GDM1 (cell line): ENCODE results near the gene SOHLH1.
A peak's percentile ranks its signal among the peaks of the same experiment; 100 is the strongest.

Experiments used
- DNase-seq: peaks from one replicate; lab custom pipeline; 2025; lab: John Stamatoyannopoulos, UW

The SOHLH1 gene

DNA sequence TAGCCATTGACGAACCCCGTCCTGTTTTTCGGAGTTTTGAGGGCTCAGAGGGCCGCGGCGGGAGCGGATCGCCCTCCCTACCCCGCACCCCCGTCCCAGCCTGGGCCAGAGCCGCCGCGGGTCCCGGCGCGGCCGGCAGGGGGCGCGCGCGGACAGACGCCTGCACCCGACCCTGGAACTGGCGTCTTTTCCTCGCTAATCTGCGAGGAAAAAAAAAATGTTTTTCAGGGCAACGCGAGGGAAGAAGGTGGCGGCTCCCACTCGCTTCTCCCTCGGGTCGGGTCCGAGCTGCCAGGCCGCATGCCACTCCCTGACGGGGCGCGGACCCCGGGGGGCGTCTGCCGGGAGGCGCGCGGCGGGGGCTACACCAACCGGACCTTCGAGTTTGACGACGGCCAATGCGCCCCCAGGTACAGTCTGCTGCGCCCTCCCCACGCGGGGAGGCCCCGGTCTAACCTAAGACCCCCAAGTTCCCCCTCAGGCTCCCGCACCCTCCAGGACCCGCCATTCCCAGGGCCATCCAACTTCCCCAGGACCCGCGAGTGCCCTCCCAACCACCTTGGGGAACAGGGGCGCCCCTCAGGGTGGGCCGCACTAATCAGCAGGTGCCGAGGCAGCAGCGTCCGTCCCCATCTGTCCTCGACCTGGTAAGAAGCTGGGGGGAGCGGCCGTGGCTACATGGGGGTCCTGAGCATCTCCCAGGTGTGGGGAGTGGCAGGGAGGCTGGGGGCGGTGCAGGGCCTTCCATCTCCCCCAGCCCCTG is 2.9 kb upstream of the SOHLH1 start, which contains the start of gene KCNT1:
KCNT1 (plus strand) TSS at position 227 of the 763 bp plus-strand sequence; CDS start at position 301, 74 bp downstream.
- DNase-seq, result peak; percentile 19

DNA sequence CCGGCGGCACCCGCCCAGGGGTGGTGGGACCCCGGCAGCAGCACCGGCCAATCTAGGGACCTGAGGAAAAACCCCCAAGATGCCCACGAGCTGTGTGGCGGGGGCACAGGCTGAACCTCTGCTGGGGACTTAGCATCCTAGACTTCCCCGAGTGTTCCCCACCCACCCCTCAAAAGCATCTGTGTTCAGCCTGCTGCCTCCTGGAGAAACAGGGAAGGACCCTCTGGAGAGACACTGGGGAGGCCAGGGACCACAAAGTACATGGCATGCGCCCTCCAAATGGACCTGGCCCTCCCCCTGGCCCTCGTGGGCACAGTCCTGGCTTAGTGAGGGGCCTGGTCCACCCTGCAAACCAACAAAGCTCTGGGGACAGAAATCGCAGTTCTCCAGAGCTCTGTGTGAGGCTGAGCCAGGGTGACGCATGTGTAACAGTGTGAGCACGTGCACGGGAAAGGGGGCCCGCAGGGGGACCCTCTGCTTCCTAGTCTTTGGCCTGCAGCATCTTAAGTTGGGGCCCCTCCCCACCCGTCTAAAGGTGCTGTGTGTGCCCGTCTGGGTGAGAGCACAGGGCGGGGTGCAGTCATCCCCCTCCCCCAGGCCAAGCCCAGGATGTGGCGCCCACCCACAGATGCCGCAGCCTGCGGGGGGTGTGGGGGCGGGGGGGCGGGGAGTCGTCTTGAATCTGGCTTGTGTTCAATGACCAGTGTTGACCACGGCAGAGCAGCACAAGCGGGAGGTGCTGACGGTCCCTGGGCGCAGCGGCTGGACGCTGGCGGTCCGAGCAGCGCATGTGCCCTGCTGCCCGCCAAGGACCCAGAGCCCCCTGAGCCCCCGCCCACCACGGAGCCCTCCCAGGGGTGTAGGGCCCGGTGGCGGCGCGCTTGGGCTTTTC is 2.0 kb upstream of the SOHLH1 start:
- no peak for DNase-seq

GRCh38 chr9:135700525-135700924 is 1.2 kb upstream of the SOHLH1 start:
- no peak for DNase-seq

DNA sequence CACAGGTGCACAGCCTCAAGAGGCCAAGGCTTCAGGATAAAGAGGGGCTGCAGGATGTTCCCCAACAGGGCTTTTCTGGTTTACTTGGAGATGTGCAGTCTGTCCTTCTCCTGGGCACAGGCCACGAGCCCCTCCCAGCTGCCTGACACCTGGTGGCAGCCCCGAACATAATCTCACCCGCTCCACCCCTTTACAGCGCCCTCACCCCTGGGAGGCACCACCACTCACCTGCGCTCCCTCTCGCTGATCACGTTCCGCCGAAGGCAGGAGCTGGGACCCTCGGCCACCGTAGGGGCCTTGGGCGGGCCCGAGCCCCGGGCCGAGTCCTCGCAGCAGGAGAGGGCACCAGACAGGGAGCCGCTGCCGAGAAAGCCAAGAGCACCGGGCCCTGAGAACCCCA is 514 bp downstream of the SOHLH1 start:
- DNase-seq, result no peak

- no peak for DNase-seq
Observed at GRCh38 chr9:135698236-135698635, 1.0 kb downstream of the SOHLH1 start.

- no peak for DNase-seq
Observed at GRCh38 chr9:135697226-135697625, 2.1 kb downstream of the SOHLH1 start.

GRCh38 chr9:135696446-135696845 is 2.8 kb downstream of the SOHLH1 start:
- no peak for DNase-seq

DNA sequence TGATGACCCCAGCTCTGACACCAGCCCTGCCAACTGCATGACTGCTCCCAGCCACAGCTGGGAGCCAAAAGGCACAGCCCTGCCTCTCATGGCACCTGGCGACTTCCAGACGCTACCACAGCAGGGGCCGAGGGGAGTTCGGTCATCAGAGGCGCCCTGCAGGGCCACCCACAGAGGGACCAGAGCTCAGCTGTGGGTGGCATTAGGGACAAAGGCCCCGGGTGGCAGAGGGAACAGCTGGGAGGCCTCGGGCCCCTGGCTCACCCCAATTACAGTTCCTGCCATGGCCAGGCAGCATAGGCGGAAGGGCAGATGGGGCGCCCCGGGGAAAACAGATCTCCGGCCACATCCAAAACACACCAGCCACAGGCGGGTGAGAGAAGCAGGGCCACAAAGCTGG is 3.6 kb downstream of the SOHLH1 start:
- DNase-seq, result no peak

DNA sequence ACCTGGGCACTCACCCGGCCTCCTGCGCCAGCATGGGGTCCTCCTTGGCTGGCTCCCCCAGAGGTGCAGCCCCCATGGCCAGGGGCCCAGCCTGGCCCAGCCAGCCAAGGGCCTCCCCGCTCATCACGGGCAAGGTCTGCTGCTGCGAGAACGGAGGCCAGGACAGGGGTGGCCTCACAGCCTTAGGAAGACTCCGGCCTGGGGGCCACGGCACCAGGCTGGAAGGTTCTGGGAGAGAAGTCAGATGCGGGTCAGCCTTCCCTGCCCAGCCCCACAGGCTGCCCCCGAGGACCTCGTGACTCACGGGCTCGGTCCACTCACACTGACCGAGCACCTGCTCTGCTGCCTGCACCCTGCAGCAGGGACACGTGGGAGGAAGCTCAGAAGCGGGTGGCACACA is 4.2 kb downstream of the SOHLH1 start:
- no peak for DNase-seq

DNA sequence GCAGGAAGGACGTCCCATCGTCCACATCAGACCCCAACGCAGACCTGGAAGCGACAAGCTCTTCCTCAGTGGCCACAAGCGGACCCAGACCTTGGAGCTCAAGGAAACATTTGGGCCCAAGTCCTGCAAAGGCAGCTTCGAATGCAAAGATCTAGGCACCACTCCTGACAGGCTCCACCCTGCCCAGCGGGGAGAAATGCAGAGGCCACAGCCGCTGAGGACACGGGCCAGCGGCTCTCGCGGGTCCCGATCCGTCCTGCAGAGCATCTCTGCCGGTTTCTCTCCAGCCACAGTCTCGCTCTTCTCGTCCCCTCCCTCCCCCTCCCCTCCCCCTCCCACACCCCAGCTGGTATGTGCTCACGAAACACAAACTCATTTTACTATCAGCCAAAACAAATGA is 4.9 kb downstream of the SOHLH1 start:
- no peak for DNase-seq

DNA sequence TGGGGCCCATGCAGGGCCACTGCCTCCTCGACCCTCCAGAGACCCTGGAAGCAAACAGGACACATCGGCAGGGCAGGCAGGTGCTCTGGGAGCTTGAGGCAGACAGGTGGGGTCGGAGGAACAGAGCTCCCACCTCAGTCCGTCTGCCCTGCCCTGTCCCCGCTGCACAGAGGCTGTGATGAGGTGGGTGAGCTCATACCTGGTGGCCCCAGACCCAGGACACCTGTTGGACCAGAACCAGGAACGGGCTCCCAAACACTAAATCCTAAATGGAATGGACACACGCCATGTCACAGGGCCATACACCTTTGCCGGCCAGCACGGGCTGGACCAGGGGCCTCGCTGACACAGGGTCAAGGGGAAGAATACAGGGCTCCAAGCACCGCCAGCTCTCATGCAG is 5.5 kb downstream of the SOHLH1 start:
- no peak for DNase-seq

DNA sequence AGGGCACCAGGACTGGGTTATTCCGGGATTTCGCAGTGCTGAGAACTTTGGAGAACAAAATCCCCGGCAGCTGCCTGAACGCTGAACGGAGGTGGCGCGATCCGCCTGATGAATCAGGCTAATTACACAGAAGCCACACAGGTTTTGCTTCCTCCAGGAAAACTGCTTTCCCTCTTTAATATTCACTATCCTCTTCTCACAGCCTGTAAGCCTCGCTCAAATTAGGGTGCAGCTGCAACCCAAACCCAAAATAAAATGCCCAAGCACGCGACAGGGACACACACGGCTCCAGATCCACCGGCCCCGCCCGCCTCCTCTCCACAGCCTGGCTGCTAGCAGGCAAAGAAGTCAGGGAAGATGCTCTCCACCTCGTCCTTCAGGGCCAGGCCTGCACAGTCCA is 6.0 kb downstream of the SOHLH1 start:
- no peak for DNase-seq

DNA sequence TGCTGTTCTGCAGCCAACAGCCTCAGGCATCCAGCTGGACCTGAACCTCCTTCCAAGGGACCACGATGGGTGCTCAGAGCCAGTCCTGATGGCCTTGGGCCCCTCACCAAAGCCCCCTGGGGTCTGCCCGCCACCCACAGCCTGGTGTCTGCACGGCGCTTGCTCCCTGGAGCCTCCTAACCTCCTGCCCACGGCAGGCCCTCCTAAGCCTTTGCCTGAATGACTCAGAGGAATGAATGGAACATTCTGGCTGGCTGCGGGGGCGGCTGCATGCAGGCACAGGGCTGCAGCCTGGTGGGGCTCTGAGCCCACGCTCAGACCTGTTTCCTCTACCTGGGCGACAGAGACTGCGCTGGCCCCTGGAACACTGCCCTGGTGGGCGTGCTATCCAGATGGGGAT is 6.9 kb downstream of the SOHLH1 start:
- DNase-seq, result no peak

- DNase-seq, result no peak
Observed at GRCh38 chr9:135690836-135691570, 8.3 kb downstream of the SOHLH1 start.

GRCh38 chr9:135689011-135689410 is 10.3 kb downstream of the SOHLH1 start:
- DNase-seq, result no peak

GRCh38 chr9:135687216-135687615 is 12.1 kb downstream of the SOHLH1 start:
- DNase-seq, result no peak

GRCh38 chr9:135684691-135685090 is 14.6 kb downstream of the SOHLH1 start:
- DNase-seq, result no peak

DNA sequence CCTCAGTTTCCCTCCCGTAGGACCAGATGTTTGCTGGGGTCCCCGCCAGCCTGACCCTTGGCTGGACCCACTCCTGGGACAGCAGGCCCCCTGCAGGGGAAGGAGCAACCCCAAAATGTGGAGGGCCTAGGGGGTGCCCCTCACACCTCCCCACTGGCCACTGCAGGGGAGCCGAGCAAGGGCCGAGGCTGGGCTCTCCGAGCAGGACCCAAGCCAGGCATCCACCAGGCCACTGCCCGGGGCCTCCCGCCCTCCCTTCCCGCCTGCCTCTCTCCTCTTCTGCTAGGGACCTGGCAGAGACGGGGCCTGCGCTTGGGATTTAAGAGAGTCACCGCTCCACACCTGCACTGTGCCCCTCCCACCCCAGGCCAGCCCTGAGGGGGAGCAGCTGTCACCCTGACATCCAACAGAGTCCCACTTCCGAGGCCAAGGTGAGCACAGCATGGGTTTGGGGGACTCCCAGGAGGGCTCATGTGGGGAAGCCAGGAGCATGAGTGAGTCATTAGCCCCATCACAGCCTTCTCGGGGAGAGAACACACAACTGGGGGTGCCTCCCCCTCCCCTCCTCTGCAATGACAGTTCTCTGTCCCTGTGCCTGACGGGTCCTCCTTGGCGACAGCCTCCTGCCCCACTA is 15.8 kb downstream of the SOHLH1 start:
- DNase-seq, result no peak

- no peak for DNase-seq
Observed at GRCh38 chr9:135681161-135681560, 18.1 kb downstream of the SOHLH1 start.

DNA sequence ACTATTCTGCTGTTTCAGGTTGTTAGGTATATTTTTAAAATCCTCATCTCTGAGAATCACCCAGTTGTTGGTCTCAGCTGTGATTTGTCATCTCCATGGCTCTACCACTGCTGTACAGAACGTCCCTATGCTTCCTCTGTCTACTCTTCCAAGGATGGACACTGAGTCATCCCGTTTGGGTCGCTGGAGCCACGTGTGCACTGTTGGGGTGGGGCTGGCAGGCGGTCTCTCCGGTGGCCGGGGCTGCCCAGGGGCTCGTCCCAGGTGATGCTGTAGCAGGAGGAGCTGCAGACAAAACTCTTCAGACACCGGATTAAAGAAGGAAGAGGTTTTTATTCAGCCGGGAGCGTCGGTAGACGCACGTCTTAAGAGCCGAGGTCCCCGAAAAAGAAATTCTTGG is 19.2 kb downstream of the SOHLH1 start:
- no peak for DNase-seq

DNA sequence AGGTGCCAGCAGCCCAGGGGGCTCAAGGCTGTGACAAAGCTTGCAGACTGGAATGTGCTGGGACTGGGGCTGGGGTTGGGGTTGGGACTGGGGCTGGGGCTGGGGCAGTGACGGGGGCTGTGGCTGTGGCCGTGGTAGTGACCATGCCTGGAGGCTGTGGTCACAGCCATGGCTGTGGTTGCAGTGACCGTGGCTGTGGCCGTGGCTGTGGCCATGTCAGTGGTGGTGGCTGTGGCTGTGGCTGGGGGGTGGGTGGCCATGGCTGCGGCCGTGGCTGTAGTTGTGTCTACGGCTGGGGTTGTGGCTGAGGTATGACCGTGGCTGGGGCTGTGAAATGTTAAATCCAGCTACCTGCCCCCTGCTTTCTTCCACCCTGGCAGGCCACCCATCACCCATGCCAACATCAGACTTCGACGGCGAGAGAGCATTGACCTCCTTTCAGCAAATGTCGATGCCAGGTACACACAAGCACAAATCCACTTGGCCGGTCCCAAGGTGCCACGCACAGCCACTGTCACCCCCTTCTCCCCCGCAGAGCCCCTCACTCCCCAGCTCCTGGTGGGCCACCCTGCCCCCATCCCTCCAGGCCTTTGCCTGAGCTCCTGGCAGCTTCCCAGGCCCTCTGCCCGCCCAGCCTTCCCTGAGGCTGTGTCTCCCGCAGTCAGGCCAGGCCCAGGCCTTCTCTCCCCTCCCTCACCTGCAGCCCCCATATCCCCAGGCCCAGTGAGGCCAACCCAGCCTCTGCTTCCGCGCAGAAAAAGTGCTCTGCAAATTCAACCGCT is 20.9 kb downstream of the SOHLH1 start:
- DNase-seq, result no peak
